H1 (cell line): ENCODE data around the gene CRYBG1. TPM values are rescaled to one million over a fixed set of nuclear protein-coding genes. Genes with fewer than 3 reads are reported as not detected.

Source experiments
- CTCF ChIA-PET: fragments of 300-600 bp; sonication (Branson Sonifier 250); formaldehyde crosslinking; loops from one replicate; lab custom pipeline; 2021; ENCODE audit not compliant: partially characterized antibody; lab: Charles Lee
- POLR2A ChIA-PET: fragments of 300-600 bp; sonication (Branson Sonifier 250); formaldehyde crosslinking; loops from one replicate; lab custom pipeline; 2021; ENCODE audit warnings: inconsistent platforms; ENCODE audit not compliant: partially characterized antibody; lab: Charles Lee
- DNase-seq, 2 experiments: peaks; one replicate each; pipeline versions ENCODE4 v3.0.0 to v3.0.0-alpha.2; 2010 to 2022; ENCODE audit warnings: low spot score in 2 of 2, low read depth in 1 of 2, mixed read lengths in 1 of 2
- FAIRE-seq: peaks from 2 replicates; lab custom pipeline; 2011; peaks lifted over from hg19 to GRCh38; lab: Jason Lieb, UNC
- H2AFZ ChIP-seq: 2 replicates; pipeline ENCODE4 v1.8.1; 2012; ENCODE audit warnings: low read length, inconsistent platforms
- H2AK5ac ChIP-seq: 2 replicates; pipeline ENCODE4 v1.6.1; 2013; ENCODE audit warnings: low read depth, low read length
- H2BK120ac ChIP-seq: replicated peaks from 2 replicates; pipeline ENCODE3; 2013; ENCODE audit warnings: low read depth, low read length, inconsistent platforms
- H2BK12ac ChIP-seq: 2 replicates; pipeline ENCODE4 v1.6.1; 2013; ENCODE audit warnings: low read depth, low read length
- H2BK15ac ChIP-seq: 2 replicates; pipeline ENCODE4 v1.6.1; 2013; ENCODE audit warnings: low read length
- H2BK20ac ChIP-seq: 2 replicates; pipeline ENCODE4 v1.6.1; 2013; ENCODE audit warnings: low read length
- H2BK5ac ChIP-seq: 2 replicates; pipeline ENCODE4 v1.6.1; 2013; ENCODE audit warnings: low read depth, low read length
- H3K14ac ChIP-seq: 2 replicates; pipeline ENCODE4 v1.6.1; 2013; ENCODE audit warnings: inconsistent platforms; ENCODE audit not compliant: insufficient read length
- H3K18ac ChIP-seq: 2 replicates; pipeline ENCODE4 v1.6.1; 2013; ENCODE audit warnings: low read length; ENCODE audit errors: extremely low read depth
- H3K23ac ChIP-seq: 2 replicates; pipeline ENCODE4 v1.6.1; 2013; ENCODE audit warnings: inconsistent platforms; ENCODE audit not compliant: insufficient read length
- H3K23me2 ChIP-seq: 2 replicates; pipeline ENCODE4 v1.6.1; 2013; ENCODE audit warnings: low read depth, low read length
- H3K27ac ChIP-seq: 2 replicates; pipeline ENCODE4 v1.6.1; 2011; ENCODE audit warnings: low read depth, low read length, inconsistent platforms
- H3K27me3 ChIP-seq, 4 experiments: replicated peaks in 1 of 4; 1 replicate in 1 of 4; 2 replicates in 3 of 4; pipeline versions ENCODE4 v1.6.1 to v1.8.1; 2011 to 2013; ENCODE audit warnings: low read length in 3 of 4, mild to moderate bottlenecking in 3 of 4, inconsistent platforms in 2 of 4, mixed read lengths in 2 of 4, moderate library complexity in 1 of 4; ENCODE audit not compliant: control insufficient read depth in 3 of 4, insufficient read depth in 3 of 4; ENCODE audit errors: extremely low read depth in 1 of 4
- H3K36me3 ChIP-seq, 4 experiments: 2 replicates each; pipeline versions ENCODE4 v1.6.1 to v1.8.1; 2011 to 2013; ENCODE audit warnings: mild to moderate bottlenecking in 4 of 4, low read length in 3 of 4, moderate library complexity in 2 of 4, control low read depth in 1 of 4, inconsistent platforms in 1 of 4; ENCODE audit not compliant: insufficient read depth in 4 of 4, control insufficient read depth in 2 of 4
- H3K4ac ChIP-seq: replicated peaks from 2 replicates; pipeline ENCODE3; 2013; ENCODE audit warnings: low read length, low read depth, mixed read lengths, inconsistent platforms; ENCODE audit not compliant: insufficient read length
- H3K4me1 ChIP-seq, 4 experiments: replicated peaks in 1 of 4; 1 replicate in 1 of 4; 2 replicates in 3 of 4; pipeline versions ENCODE4 v1.6.1 to v1.8.1; 2011 to 2013; ENCODE audit warnings: low read length in 3 of 4, inconsistent platforms in 2 of 4, mixed read lengths in 1 of 4; ENCODE audit not compliant: insufficient read depth in 4 of 4, control insufficient read depth in 3 of 4
- H3K4me2 ChIP-seq, 2 experiments: 2 replicates each; pipeline versions ENCODE4 v1.6.1 to v1.8.1; 2011 to 2013; ENCODE audit warnings: low read depth in 2 of 2, low read length in 2 of 2, control low read depth in 1 of 2, inconsistent platforms in 1 of 2, mild to moderate bottlenecking in 1 of 2; ENCODE audit not compliant: insufficient read depth in 1 of 2
- H3K4me3 ChIP-seq, 4 experiments: fragments of 200-600, 300-600 bp in 1 of 4; sonication (generic), shearing (Covaris generic), sonication (Bioruptor Twin) in 1 of 4; 2 replicates each; pipeline versions ENCODE4 v1.5.1 to v1.8.1; 2011 to 2016; ENCODE audit warnings: low read length in 4 of 4, low read depth in 3 of 4, control low read depth in 2 of 4, inconsistent platforms in 2 of 4, mild to moderate bottlenecking in 2 of 4, mixed read lengths in 1 of 4, moderate library complexity in 1 of 4; ENCODE audit not compliant: insufficient read depth in 2 of 4; ENCODE audit errors: extremely low read depth in 1 of 4
- H3K56ac ChIP-seq: replicated peaks from 2 replicates; pipeline ENCODE3; 2013; ENCODE audit warnings: low read depth, mild to moderate bottlenecking, mixed read lengths, low read length, inconsistent platforms; ENCODE audit not compliant: insufficient read length
- H3K79me1 ChIP-seq: 2 replicates; pipeline ENCODE4 v1.6.1; 2013; ENCODE audit warnings: low read depth, low read length, control low read depth
- H3K79me2 ChIP-seq, 2 experiments: 2 replicates each; pipeline versions ENCODE4 v1.6.1 to v1.8.1; 2012 to 2013; ENCODE audit warnings: low read length in 2 of 2, mild to moderate bottlenecking in 2 of 2, inconsistent platforms in 1 of 2; ENCODE audit not compliant: insufficient read depth in 2 of 2, control insufficient read depth in 1 of 2
- H3K9ac ChIP-seq, 4 experiments: replicated peaks in 1 of 4; 1 replicate in 1 of 4; 2 replicates in 3 of 4; pipeline versions ENCODE4 v1.6.1 to v1.8.1; 2011 to 2013; ENCODE audit warnings: low read depth in 3 of 4, low read length in 3 of 4, control low read depth in 2 of 4, mild to moderate bottlenecking in 2 of 4, moderate library complexity in 2 of 4, inconsistent platforms in 1 of 4; ENCODE audit errors: extremely low read depth in 1 of 4
- H3K9me3 ChIP-seq, 2 experiments: 2 replicates each; pipeline versions ENCODE4 v1.6.1 to v1.8.1; 2012 to 2013; ENCODE audit warnings: mild to moderate bottlenecking in 2 of 2, moderate library complexity in 2 of 2, control low read depth in 1 of 2, inconsistent platforms in 1 of 2, low read depth in 1 of 2, low read length in 1 of 2, mixed read lengths in 1 of 2; ENCODE audit not compliant: insufficient read depth in 2 of 2
- H4K20me1 ChIP-seq, 2 experiments: replicated peaks in 1 of 2; 2 replicates each; pipeline versions ENCODE3 to v1.8.1; 2011 to 2013; ENCODE audit warnings: inconsistent platforms in 2 of 2, low read length in 2 of 2, mild to moderate bottlenecking in 1 of 2; ENCODE audit not compliant: insufficient read depth in 2 of 2, control insufficient read depth in 1 of 2
- H4K5ac ChIP-seq: 2 replicates; pipeline ENCODE4 v1.6.1; 2013; ENCODE audit warnings: low read length, low read depth, mixed read lengths, inconsistent platforms; ENCODE audit not compliant: insufficient read length
- H4K8ac ChIP-seq: 2 replicates; pipeline ENCODE4 v1.8.0; 2013; ENCODE audit warnings: mild to moderate bottlenecking, moderate library complexity, low read length, inconsistent platforms; ENCODE audit not compliant: insufficient read depth; ENCODE audit errors: extremely low read depth
- H4K91ac ChIP-seq: replicated peaks from 2 replicates; pipeline ENCODE3; 2013; ENCODE audit warnings: low read length, mixed read lengths, inconsistent platforms; ENCODE audit not compliant: insufficient read length
- JUND ChIP-seq: IDR thresholded peaks from 2 replicates; pipeline ENCODE4 v1.6.1; 2011; ENCODE audit warnings: mild to moderate bottlenecking, improper control_type of control experiment, low read length
- RNF2 ChIP-seq: fragments of 200-900, 300-1000 bp; sonication (generic); IDR thresholded peaks from 2 replicates; pipeline ENCODE4 v1.7.1; 2016; ENCODE audit warnings: borderline replicate concordance, low read depth, mild to moderate bottlenecking, antibody characterized with exemption, low read length; ENCODE audit not compliant: poor library complexity, severe bottlenecking; ENCODE audit errors: missing control alignments
- SIN3A ChIP-seq, 2 experiments: IDR thresholded peaks in 1 of 2; conservative IDR thresholded peaks in 1 of 2; 2 replicates each; pipeline ENCODE4 v1.6.1; 2011 to 2012; ENCODE audit warnings: low read length in 2 of 2, improper control_type of control experiment in 1 of 2, low read depth in 1 of 2, mild to moderate bottlenecking in 1 of 2
- SUZ12 ChIP-seq: fragments of 200-600 bp; sonication (generic); IDR thresholded peaks from 2 replicates; pipeline ENCODE4 v1.6.1; 2012; ENCODE audit warnings: mild to moderate bottlenecking, inconsistent platforms, low read length, moderate library complexity, mixed read lengths
- WGBS, 2 experiments: shearing (Covaris generic) in 1 of 2; methylation state at CpG; one replicate each; pipeline versions ENCODE4 v1.1.6 to v1.1.7; 2013 to 2015; ENCODE audit warnings: low lambda C conversion rate in 2 of 2, mixed read lengths in 2 of 2, inconsistent platforms in 1 of 2, low coverage in 1 of 2, missing lambda C conversion rate in 1 of 2; ENCODE audit not compliant: insufficient replicate concordance in 2 of 2, insufficient coverage in 1 of 2, insufficient read length in 1 of 2; ENCODE audit errors: extremely low coverage in 1 of 2, missing lambda C conversion rate in 1 of 2; 5-methylcytosine and 5-hydroxymethylcytosine counted together
- polyA plus RNA-seq, 7 experiments: library from polyadenylated mRNA; depleted of rRNA in 3 of 7; stranded (reverse) in 5 of 7; unstranded in 2 of 7; fragments of >200 nt in 5 of 7; fragments of 200-250 nt in 2 of 7; gene quantifications; 1 replicate in 5 of 7; 2 replicates in 1 of 7; 4 replicates in 1 of 7; pipeline versions ENCODE4 v1.2.1 to v1.2.3, GENCODE V29; 2011 to 2013; ENCODE audit warnings: missing spikeins in 2 of 7, mixed read lengths in 2 of 7
- total RNA-seq: library from RNA; stranded (reverse); fragmentation: NEBNext Ultra II Directional; extraction: Animal tissue kit (Norgen Biotek cat#: 25700); gene quantifications from 2 replicates; pipeline ENCODE4 v1.2.1, GENCODE V29; 2021
- TF ChIP-seq, protein P1 (sequence below): IDR thresholded peaks from 2 replicates; pipeline ENCODE4 v1.6.1; 2012; ENCODE audit warnings: low read length, inconsistent platforms

The CRYBG1 gene
- total and polyA plus RNA-seq, 2 of the 8 experiments (the other 6 are each of a cell fraction or from before 2014, with no cell fraction given), result 2.2 to 11.6 TPM

DNA sequence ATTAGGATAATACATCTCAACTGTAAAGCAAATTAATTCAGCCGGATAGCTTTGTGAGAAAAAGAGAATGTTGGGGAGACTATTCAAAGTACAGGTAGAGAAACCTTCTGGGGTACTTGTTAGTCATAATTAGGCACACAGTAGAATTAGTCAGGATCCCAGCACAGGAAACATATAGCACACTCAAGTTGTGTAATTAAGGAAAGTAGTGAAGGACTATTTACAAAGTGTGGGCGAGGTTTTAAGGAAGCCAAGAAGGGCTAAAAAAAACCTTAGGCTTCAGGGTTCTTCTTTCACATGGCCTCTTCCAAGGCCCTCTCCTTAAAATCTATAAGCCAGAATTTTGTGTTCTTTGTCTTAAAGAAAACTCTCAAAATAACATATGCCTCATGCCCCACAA, 142.0 kb downstream of the CRYBG1 start:
- no peak overlapping the region for H2BK5ac ChIP-seq
- no peak overlapping the region for H4K8ac ChIP-seq
- WGBS, 2 experiments, result 93% methylated on average over 2 of the region's 2 CpGs; no CpG with 5 or more reads in 1 of the 2 experiments
- no peak overlapping the region for H3K14ac ChIP-seq
- H3K4ac ChIP-seq, result no peak overlapping the region
- H2BK15ac ChIP-seq, result no peak overlapping the region
- no peak overlapping the region for H3K18ac ChIP-seq
- no peak overlapping the region for H4K91ac ChIP-seq
- no peak overlapping the region for H2BK20ac ChIP-seq
- no peak overlapping the region for H2BK120ac ChIP-seq
- DNase-seq, result no peak
- POLR2A ChIA-PET, result no interaction called here
- no peak overlapping the region for H3K9ac ChIP-seq
- no peaks in the 10 kb centered on the region for H4K20me1 ChIP-seq
- CTCF ChIA-PET, result interaction anchor here (1.4 kb wide), 3 partner anchors 14 to 58 kb away, joined by 4 read pairs; no protein-coding TSS in a partner anchor
- no peak overlapping the region for H3K4me3 ChIP-seq
- H3K79me1 ChIP-seq, result no peaks in the 10 kb centered on the region
- no peaks in the 10 kb centered on the region for H3K79me2 ChIP-seq
- H3K27ac ChIP-seq, result no peak overlapping the region
- H3K27me3 ChIP-seq, result no peaks in the 10 kb centered on the region; a peak in 1 of 7 replicates
- H2AK5ac ChIP-seq, result no peak overlapping the region
- H2AFZ ChIP-seq, result no peak overlapping the region
- H2BK12ac ChIP-seq, result no peak overlapping the region
- H4K5ac ChIP-seq, result no peak overlapping the region
- FAIRE-seq, result no peak
- no peaks in the 10 kb centered on the region for H3K4me1 ChIP-seq
- H3K9me3 ChIP-seq, result no peaks in the 10 kb centered on the region
- H3K4me2 ChIP-seq, result no peak overlapping the region
- no peak overlapping the region for H3K56ac ChIP-seq
- TF ChIP-seq RNF2 (no peak), JUND (no peak), SUZ12 (no peak), SIN3A (conservative IDR thresholded peaks at IDR 0.05 in 1 of 2, IDR thresholded peaks at IDR 0.05 in 1 of 2; ENCODE audit: low read depth in 1 of 2, low read length in 2 of 2) (no peak)
- TF ChIP-seq, protein P1, sequence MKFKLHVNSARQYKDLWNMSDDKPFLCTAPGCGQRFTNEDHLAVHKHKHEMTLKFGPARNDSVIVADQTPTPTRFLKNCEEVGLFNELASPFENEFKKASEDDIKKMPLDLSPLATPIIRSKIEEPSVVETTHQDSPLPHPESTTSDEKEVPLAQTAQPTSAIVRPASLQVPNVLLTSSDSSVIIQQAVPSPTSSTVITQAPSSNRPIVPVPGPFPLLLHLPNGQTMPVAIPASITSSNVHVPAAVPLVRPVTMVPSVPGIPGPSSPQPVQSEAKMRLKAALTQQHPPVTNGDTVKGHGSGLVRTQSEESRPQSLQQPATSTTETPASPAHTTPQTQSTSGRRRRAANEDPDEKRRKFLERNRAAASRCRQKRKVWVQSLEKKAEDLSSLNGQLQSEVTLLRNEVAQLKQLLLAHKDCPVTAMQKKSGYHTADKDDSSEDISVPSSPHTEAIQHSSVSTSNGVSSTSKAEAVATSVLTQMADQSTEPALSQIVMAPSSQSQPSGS, result no peak
- H3K23ac ChIP-seq, result no peak overlapping the region
- no peaks in the 10 kb centered on the region for H3K36me3 ChIP-seq
- no peaks in the 10 kb centered on the region; the same call in 1 of the 2 replicates for H3K23me2 ChIP-seq
